ENCODE measurements around the gene TTC16. TPM values are rescaled to one million over a fixed set of nuclear protein-coding genes. Genes with fewer than 3 reads are reported as not detected.

The TTC16 gene
- total RNA-seq, 4 donors from 2014 or later, result not detected

DNA sequence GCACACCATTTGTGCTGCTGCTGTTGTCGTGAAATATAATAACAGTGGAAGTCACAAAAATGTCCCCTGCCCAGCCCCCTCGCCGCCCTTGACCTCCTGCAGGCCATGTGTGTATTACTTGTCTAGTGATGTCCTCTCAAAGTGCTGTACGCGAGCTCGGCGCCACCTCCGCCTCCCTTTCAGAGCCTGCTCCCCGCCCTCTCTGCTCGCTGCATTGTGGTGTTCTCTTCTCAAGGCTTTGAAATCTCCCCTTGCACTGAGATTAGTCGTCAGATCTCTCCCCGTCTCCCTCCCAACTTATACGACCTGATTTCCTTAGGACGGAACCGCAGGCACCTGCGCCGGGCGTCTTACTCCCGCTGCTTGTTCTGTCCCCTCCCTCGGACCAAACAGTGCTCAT lies 23.8 kb upstream of the TTC16 start:
- TF ChIP-seq EP300 (IDR thresholded peaks at IDR 0.05) (no peak), POLR2A (IDR thresholded peaks at IDR 0.05) (no peak), POLR2AphosphoS5 (IDR thresholded peaks at IDR 0.05) (no peak)
- TF ChIP-seq, protein P1, sequence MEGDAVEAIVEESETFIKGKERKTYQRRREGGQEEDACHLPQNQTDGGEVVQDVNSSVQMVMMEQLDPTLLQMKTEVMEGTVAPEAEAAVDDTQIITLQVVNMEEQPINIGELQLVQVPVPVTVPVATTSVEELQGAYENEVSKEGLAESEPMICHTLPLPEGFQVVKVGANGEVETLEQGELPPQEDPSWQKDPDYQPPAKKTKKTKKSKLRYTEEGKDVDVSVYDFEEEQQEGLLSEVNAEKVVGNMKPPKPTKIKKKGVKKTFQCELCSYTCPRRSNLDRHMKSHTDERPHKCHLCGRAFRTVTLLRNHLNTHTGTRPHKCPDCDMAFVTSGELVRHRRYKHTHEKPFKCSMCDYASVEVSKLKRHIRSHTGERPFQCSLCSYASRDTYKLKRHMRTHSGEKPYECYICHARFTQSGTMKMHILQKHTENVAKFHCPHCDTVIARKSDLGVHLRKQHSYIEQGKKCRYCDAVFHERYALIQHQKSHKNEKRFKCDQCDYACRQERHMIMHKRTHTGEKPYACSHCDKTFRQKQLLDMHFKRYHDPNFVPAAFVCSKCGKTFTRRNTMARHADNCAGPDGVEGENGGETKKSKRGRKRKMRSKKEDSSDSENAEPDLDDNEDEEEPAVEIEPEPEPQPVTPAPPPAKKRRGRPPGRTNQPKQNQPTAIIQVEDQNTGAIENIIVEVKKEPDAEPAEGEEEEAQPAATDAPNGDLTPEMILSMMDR (IDR thresholded peaks at IDR 0.05), result no peak
- no peak overlapping the region for H3K4me3 ChIP-seq
- H3K27me3 ChIP-seq, result no peaks in the 10 kb centered on the region
- H3K27ac ChIP-seq, result no peak overlapping the region
- WGBS, 2 donors (ENCODE audit: low coverage in 1 of 2), result 74 to 86% methylated on average over 16 to 20 of the region's 20 CpGs
- peaks cover 0 to 72% of the 10 kb centered on the region in 2 donors for H3K36me3 ChIP-seq
- no peaks in the 10 kb centered on the region for H3K4me1 ChIP-seq
- H3K9me3 ChIP-seq, result no peaks in the 10 kb centered on the region
- ATAC-seq, result no peak

- ATAC-seq, result no peak
- H3K4me3 ChIP-seq, result no peak overlapping the region
- H3K4me1 ChIP-seq, result no peaks in the 10 kb centered on the region
- no peak overlapping the region for H3K27ac ChIP-seq
- H3K36me3 ChIP-seq, result peaks cover 0 to 61% of the 10 kb centered on the region in 2 donors
- TF ChIP-seq POLR2AphosphoS5 (IDR thresholded peaks at IDR 0.05) (no peak), EP300 (IDR thresholded peaks at IDR 0.05) (no peak), POLR2A (IDR thresholded peaks at IDR 0.05) (no peak)
- TF ChIP-seq, protein P1 (IDR thresholded peaks at IDR 0.05), result no peak
- WGBS, 2 donors (ENCODE audit: low coverage in 1 of 2), result 76 to 100% methylated on average over 4 to 7 of the region's 10 CpGs
- no peaks in the 10 kb centered on the region for H3K27me3 ChIP-seq
- no peaks in the 10 kb centered on the region for H3K9me3 ChIP-seq
Observed at GRCh38 chr9:127693143-127693542, 22.7 kb upstream of the TTC16 start.

GRCh38 chr9:127693697-127694096 lies 22.2 kb upstream of the TTC16 start:
- TF ChIP-seq POLR2AphosphoS5 (IDR thresholded peaks at IDR 0.05) (no peak), POLR2A (IDR thresholded peaks at IDR 0.05) (no peak), EP300 (IDR thresholded peaks at IDR 0.05) (no peak)
- TF ChIP-seq, protein P1 (IDR thresholded peaks at IDR 0.05), result no peak
- Histone ChIP-seq H3K27ac (no peak overlapping the region), H3K4me1 (peaks cover 0 to 5% (median 0%) of the 10 kb centered on the region in 3 donors), H3K27me3 (no peaks in the 10 kb centered on the region), H3K9me3 (no peaks in the 10 kb centered on the region), H3K4me3 (no peak overlapping the region), H3K36me3 (peaks cover 0 to 55% of the 10 kb centered on the region in 2 donors)
- no peak for ATAC-seq
- 97 to 100% methylated on average over 4 of the region's 4 CpGs for WGBS, 2 donors (ENCODE audit: low coverage in 1 of 2)

GRCh38 chr9:127694890-127695720 lies 20.8 kb upstream of the TTC16 start:
- Histone ChIP-seq H3K4me3 (no peak overlapping the region), H3K4me1 (peaks cover 0 to 19% (median 3%) of the 10 kb centered on the region in 3 donors), H3K36me3 (peaks cover 0 to 41% of the 10 kb centered on the region in 2 donors), H3K27ac (no peak overlapping the region), H3K27me3 (no peaks in the 10 kb centered on the region), H3K9me3 (no peaks in the 10 kb centered on the region)
- no peak for TF ChIP-seq POLR2AphosphoS5 (IDR thresholded peaks at IDR 0.05)
- TF ChIP-seq, protein P1 (IDR thresholded peaks at IDR 0.05), result no peak
- no peak for TF ChIP-seq POLR2A (IDR thresholded peaks at IDR 0.05)
- no peak for TF ChIP-seq EP300 (IDR thresholded peaks at IDR 0.05)
- no peak for ATAC-seq
- WGBS, 2 donors (ENCODE audit: low coverage in 1 of 2), result 63% methylated on average over 4 to 7 of the region's 9 CpGs

DNA sequence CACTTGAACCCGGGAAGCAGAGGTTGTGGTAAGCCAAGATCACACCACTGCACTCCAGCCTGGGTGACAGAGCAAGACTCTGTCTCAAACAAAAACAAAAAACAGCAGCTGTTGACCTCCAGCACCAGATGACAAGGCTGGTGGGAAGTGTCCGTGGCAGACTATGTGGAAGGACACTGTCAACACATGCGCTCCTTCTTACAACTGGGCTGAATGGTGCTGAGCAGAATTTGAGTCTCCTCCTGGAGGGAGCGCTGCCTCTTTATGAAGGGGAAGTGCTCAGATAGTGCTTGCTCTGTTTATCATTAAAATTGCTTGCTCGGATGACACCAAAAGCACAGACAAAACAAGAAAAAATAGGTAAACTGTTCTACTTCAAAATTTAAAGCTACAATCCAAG lies 18.3 kb upstream of the TTC16 start:
- H3K27ac ChIP-seq, result peak overlapping the region in 1 of 4 donors; percentile 14
- H3K36me3 ChIP-seq, result peaks cover 0 to 20% of the 10 kb centered on the region in 2 donors
- no peak overlapping the region for H3K4me3 ChIP-seq
- peaks cover 0 to 21% (median 3%) of the 10 kb centered on the region in 3 donors for H3K4me1 ChIP-seq
- H3K9me3 ChIP-seq, result no peaks in the 10 kb centered on the region
- H3K27me3 ChIP-seq, result no peaks in the 10 kb centered on the region
- WGBS, 2 donors (ENCODE audit: low coverage in 1 of 2), result 64 to 74% methylated on average over 3 to 4 of the region's 5 CpGs
- ATAC-seq, result no peak
- no peak for TF ChIP-seq POLR2A (IDR thresholded peaks at IDR 0.05)

Data from gastroesophageal sphincter (tissue), 4 donors.